Endothelial cell of umbilical vein (primary cell): ENCODE results near the gene ZNF385B.

ENCODE experiments used
- EZH2 ChIP-seq: IDR thresholded peaks from 2 replicates; pipeline ENCODE4 v1.6.1; 2012; ENCODE audit warnings: borderline replicate concordance, low read depth, mild to moderate bottlenecking, moderate library complexity, low read length, inconsistent platforms; ENCODE audit not compliant: severe bottlenecking
- MYC ChIP-seq: IDR thresholded peaks from one replicate; pipeline ENCODE4 v1.6.1; 2011; ENCODE audit warnings: mild to moderate bottlenecking, low read depth, low read length
- POLR2AphosphoS5 ChIP-seq: IDR thresholded peaks from 2 replicates; pipeline ENCODE4 v1.6.1; 2012; ENCODE audit warnings: low read depth, mild to moderate bottlenecking, control low read depth, low read length, moderate library complexity; ENCODE audit not compliant: insufficient read depth
- TF ChIP-seq, protein P1 (sequence below), 2 donors: IDR thresholded peaks; 1 replicate in 1 of 2; 2 replicates in 1 of 2; pipeline ENCODE4 v1.5.1; 2011; ENCODE audit warnings: low read length in 2 of 2, mild to moderate bottlenecking in 2 of 2, moderate library complexity in 2 of 2, control low read depth in 1 of 2, inconsistent platforms in 1 of 2, low read depth in 1 of 2; ENCODE audit not compliant: insufficient read depth in 1 of 2; ENCODE audit errors: extremely low read depth in 1 of 2
- TF ChIP-seq, protein P2 (sequence below): IDR thresholded peaks from 2 replicates; pipeline ENCODE4 v1.6.1; 2011; ENCODE audit not compliant: insufficient read depth, insufficient read length

DNA sequence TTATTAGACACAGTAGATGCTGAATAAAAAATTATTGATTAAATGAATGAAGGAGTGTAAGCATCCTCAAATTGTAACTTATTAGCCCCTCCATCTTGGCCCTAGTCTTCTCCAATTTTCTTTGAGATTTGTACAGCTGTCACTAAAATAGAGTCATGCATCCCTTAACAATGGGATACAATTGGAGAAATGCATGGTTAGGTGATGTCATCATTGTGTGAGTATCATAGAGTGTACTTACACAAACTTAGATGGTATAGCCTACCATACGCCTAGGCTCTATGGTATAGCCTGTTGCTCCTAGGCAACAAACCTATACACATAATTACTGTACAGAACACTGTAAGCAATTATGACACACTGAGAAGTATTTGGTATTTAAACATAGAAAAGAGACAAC lies 38.3 kb upstream of the ZNF385B start:
- TF ChIP-seq POLR2AphosphoS5 (no peak), EZH2 (no peak), MYC (no peak)
- TF ChIP-seq, protein P1, sequence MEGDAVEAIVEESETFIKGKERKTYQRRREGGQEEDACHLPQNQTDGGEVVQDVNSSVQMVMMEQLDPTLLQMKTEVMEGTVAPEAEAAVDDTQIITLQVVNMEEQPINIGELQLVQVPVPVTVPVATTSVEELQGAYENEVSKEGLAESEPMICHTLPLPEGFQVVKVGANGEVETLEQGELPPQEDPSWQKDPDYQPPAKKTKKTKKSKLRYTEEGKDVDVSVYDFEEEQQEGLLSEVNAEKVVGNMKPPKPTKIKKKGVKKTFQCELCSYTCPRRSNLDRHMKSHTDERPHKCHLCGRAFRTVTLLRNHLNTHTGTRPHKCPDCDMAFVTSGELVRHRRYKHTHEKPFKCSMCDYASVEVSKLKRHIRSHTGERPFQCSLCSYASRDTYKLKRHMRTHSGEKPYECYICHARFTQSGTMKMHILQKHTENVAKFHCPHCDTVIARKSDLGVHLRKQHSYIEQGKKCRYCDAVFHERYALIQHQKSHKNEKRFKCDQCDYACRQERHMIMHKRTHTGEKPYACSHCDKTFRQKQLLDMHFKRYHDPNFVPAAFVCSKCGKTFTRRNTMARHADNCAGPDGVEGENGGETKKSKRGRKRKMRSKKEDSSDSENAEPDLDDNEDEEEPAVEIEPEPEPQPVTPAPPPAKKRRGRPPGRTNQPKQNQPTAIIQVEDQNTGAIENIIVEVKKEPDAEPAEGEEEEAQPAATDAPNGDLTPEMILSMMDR (IDR thresholded peaks at IDR 0.05; ENCODE audit: extremely low read depth in 1 of 2, insufficient read depth in 1 of 2, low read depth in 1 of 2, low read length in 2 of 2): no peak
- TF ChIP-seq, protein P2, sequence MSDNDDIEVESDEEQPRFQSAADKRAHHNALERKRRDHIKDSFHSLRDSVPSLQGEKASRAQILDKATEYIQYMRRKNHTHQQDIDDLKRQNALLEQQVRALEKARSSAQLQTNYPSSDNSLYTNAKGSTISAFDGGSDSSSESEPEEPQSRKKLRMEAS: no peak
